Right lobe of liver (tissue), 6 donors: ENCODE data around the gene CDH13. TPM values are rescaled to one million over a fixed set of nuclear protein-coding genes. Genes with fewer than 3 reads are reported as not detected.

ENCODE experiments used
- ATAC-seq, 4 donors: fragments of 200-7000 bp; cut with Tn5 transposase; one replicate each; pipeline ENCODE4 v1.9.1; 2020; ENCODE audit warnings: mild to moderate bottlenecking in 4 of 4, moderate library complexity in 4 of 4
- DNase-seq, 3 donors: peaks; one replicate each; pipeline ENCODE4 v3.0.0-alpha.2; 2020
- H3K27ac ChIP-seq, 3 donors: fragments of 200-600 bp; one replicate each; pipeline ENCODE4 v1.8.0; 2022
- H3K27me3 ChIP-seq, 2 donors: fragments of 200-600 bp; one replicate each; pipeline ENCODE4 v1.8.0; 2022
- H3K36me3 ChIP-seq, 4 donors: fragments of 200-600 bp; sonication (generic) in 1 of 4; one replicate each; pipeline versions ENCODE4 v1.5.1 to v1.8.0; 2017 to 2022; ENCODE audit warnings: control low read depth in 1 of 4
- H3K4me1 ChIP-seq, 4 donors: fragments of 200-600 bp; sonication (generic) in 1 of 4; one replicate each; pipeline versions ENCODE4 v1.5.1 to v1.8.0; 2017 to 2022; ENCODE audit warnings: control low read depth in 1 of 4
- H3K4me3 ChIP-seq, 3 donors: fragments of 200-600 bp; one replicate each; pipeline ENCODE4 v1.8.0; 2022
- H3K9me3 ChIP-seq, 4 donors: fragments of 200-600 bp; sonication (generic) in 1 of 4; one replicate each; pipeline versions ENCODE4 v1.5.1 to v1.8.0; 2017 to 2022; ENCODE audit warnings: control low read depth in 1 of 4
- CTCF ChIP-seq, 4 donors: fragments of 200-600 bp in 3 of 4; fragments of 450-650 bp in 1 of 4; IDR thresholded peaks; one replicate each; pipeline versions ENCODE4 v1.5.1 to v1.8.0; 2016 to 2022; ENCODE audit warnings: antibody characterized with exemption in 4 of 4, mild to moderate bottlenecking in 2 of 4
- POLR2A ChIP-seq: fragments of 450-650 bp; IDR thresholded peaks from one replicate; pipeline ENCODE4 v1.6.1; 2017; ENCODE audit warnings: antibody characterized with exemption, mild to moderate bottlenecking
- WGBS: methylation state at CpG from one replicate; pipeline ENCODE4 v1.1.6; 2018; ENCODE audit warnings: low coverage, low lambda C conversion rate; ENCODE audit not compliant: insufficient coverage; ENCODE audit errors: missing lambda C conversion rate; 5-methylcytosine and 5-hydroxymethylcytosine counted together
- intact Hi-C, 2 donors: fragments of 100-400 bp; cut with DNase I; formaldehyde crosslinking; loops; one replicate each; pipeline versions ENCODE4 v1.11.2 to v1.14.1; 2022
- total RNA-seq, 6 experiments: library from RNA; depleted of rRNA in 2 of 6; stranded (reverse); fragments of >200 nt in 2 of 6; fragmentation: NEBNext Ultra II Directional in 3 of 6; extraction: Animal tissue kit (Norgen Biotek cat#: 25700) in 3 of 6; gene quantifications; one replicate each; pipeline versions ENCODE4 v1.1.0 to v1.2.4, GENCODE V29; 2016 to 2023
- donor health status: DM: no; HTN: yes; CAD: no.
- donor health status: DM: no; HTN: no; CAD: no.
- donor health status: DM: no; HTN: no; CAD: no.
- donor health status: DM: no; HTN: yes; CAD: no.
- donor health status: DM: no; HTN: yes; CAD: no.

Gene CDH13
- total RNA-seq, 6 experiments from 2014 or later = 0.13 to 4.6 (median 0.49) TPM

GRCh38 chr16:83603723-83604570 lies 977.2 kb downstream of the CDH13 start:
- intact Hi-C loops = no loop called here
- ATAC-seq = no peak
- H3K27me3 ChIP-seq = no peaks in the 10 kb centered on the region
- no peak overlapping the region for H3K27ac ChIP-seq
- no peaks in the 10 kb centered on the region for H3K4me1 ChIP-seq
- 40% methylated on average over 4 of the region's 5 CpGs for WGBS
- no peaks in the 10 kb centered on the region for H3K36me3 ChIP-seq
- H3K4me3 ChIP-seq = no peak overlapping the region
- TF ChIP-seq POLR2A = no peak
- no peak for TF ChIP-seq CTCF (IDR thresholded peaks at IDR 0.05)
- DNase-seq = no peak
- no peaks in the 10 kb centered on the region for H3K9me3 ChIP-seq

- intact Hi-C loops = no loop called here
- DNase-seq (no peak), ATAC-seq (no peak)
- TF ChIP-seq CTCF (IDR thresholded peaks at IDR 0.05) (no peak), POLR2A (no peak)
- H3K4me1 ChIP-seq = no peaks in the 10 kb centered on the region
- H3K36me3 ChIP-seq = no peaks in the 10 kb centered on the region
- H3K27ac ChIP-seq = no peak overlapping the region
- no peaks in the 10 kb centered on the region for H3K9me3 ChIP-seq
- H3K27me3 ChIP-seq = no peaks in the 10 kb centered on the region
- no peak overlapping the region for H3K4me3 ChIP-seq
- 47% methylated on average over 6 of the region's 7 CpGs for WGBS
Observed at GRCh38 chr16:83606486-83607030, 979.8 kb downstream of the CDH13 start.

- no peaks in the 10 kb centered on the region for H3K36me3 ChIP-seq
- DNase-seq (no peak), ATAC-seq (no peak)
- no peaks in the 10 kb centered on the region for H3K9me3 ChIP-seq
- H3K27ac ChIP-seq = no peak overlapping the region
- no peaks in the 10 kb centered on the region for H3K4me1 ChIP-seq
- H3K27me3 ChIP-seq = no peaks in the 10 kb centered on the region
- H3K4me3 ChIP-seq = no peak overlapping the region
- WGBS = 49% methylated on average over 4 of the region's 4 CpGs
- TF ChIP-seq CTCF (IDR thresholded peaks at IDR 0.05) = no peak
- no peak for TF ChIP-seq POLR2A
- intact Hi-C loops = no loop called here
Observed at GRCh38 chr16:83609178-83609577, 982.4 kb downstream of the CDH13 start.

- Histone ChIP-seq H3K27ac (no peak overlapping the region), H3K4me1 (no peaks in the 10 kb centered on the region), H3K36me3 (no peaks in the 10 kb centered on the region), H3K9me3 (no peaks in the 10 kb centered on the region), H3K4me3 (no peak overlapping the region), H3K27me3 (no peaks in the 10 kb centered on the region)
- 51% methylated on average over 7 of the region's 7 CpGs for WGBS
- intact Hi-C loops = no loop called here
- TF ChIP-seq CTCF (IDR thresholded peaks at IDR 0.05) (no peak), POLR2A (no peak)
- DNase-seq (no peak), ATAC-seq (no peak)
Observed at GRCh38 chr16:83615141-83615952, 988.6 kb downstream of the CDH13 start.
